Measurements from ENCODE around the gene SLC7A7. TPM values are rescaled to one million over a fixed set of nuclear protein-coding genes. Genes with fewer than 3 reads are reported as not detected.
A peak's percentile ranks its signal among the peaks of the same experiment; 100 is the strongest.

The SLC7A7 gene
- total and polyA plus RNA-seq, 4 donors = 28.0 to 113 (median 48.2) TPM

DNA sequence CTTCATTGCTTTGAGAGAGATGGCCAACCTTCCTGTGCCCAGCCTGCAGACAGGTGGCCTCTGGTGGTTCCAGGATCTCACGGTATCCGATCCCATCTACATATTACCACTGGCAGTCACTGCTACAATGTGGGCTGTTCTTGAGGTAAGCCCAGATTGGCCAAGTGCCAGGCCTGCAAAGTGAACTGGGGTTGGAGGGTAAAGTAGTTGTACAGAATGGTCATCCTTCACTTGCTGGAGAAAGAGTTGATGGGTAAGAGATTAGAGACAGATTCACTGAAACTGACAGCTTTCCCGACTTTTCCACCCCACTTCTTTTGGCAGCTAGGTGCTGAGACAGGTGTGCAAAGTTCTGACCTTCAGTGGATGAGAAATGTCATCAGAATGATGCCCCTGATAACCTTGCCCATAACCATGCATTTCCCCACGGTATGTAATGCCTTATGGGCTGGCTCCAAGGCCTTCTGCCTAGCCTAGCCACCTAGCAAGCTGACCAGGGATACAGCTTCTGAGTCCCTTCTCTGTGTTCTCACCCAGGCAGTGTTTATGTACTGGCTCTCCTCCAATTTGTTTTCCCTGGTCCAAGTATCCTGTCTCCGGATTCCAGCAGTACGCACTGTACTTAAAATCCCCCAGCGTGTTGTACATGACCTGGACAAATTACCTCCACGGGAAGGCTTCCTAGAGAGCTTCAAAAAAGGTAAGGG is 44.6 kb downstream of the SLC7A7 start:
- DNase-seq = no peak
- no peak overlapping the region for H3K4me3 ChIP-seq
- no peak overlapping the region for H3K9ac ChIP-seq (ENCODE audit: insufficient read depth in 1 of 2, low read length in 2 of 2)
- no peak overlapping the region for H3K27ac ChIP-seq (ENCODE audit: low read depth in 1 of 2, low read length in 1 of 2)
- H3K36me3 ChIP-seq (ENCODE audit: control insufficient read depth in 4 of 4, insufficient read depth in 4 of 4, low read length in 4 of 4) = peaks cover 22 to 51% (median 44%) of the 10 kb centered on the region in 4 donors
- H3K27me3 ChIP-seq (ENCODE audit: control insufficient read depth in 3 of 3, insufficient read depth in 3 of 3, low read length in 2 of 3) = no peaks in the 10 kb centered on the region
- WGBS, 2 donors = 84 to 89% methylated on average over 8 of the region's 8 CpGs
- peaks cover 0 to 16% (median 8%) of the 10 kb centered on the region in 5 donors for H3K4me1 ChIP-seq (ENCODE audit: control insufficient read depth in 5 of 5, insufficient read depth in 5 of 5, low read length in 5 of 5)
- H3K9me3 ChIP-seq (ENCODE audit: control insufficient read depth in 4 of 4, insufficient read depth in 3 of 4, low read length in 3 of 4) = no peaks in the 10 kb centered on the region
- no peak for ATAC-seq (ENCODE audit: insufficient read depth, low FRiP score)
- no peak for TF ChIP-seq CTCF (IDR thresholded peaks at IDR 0.05; ENCODE audit: control extremely low read depth, extremely low read depth)

GRCh38 chr14:22769369-22769768 is 45.9 kb downstream of the SLC7A7 start:
- no peak for TF ChIP-seq CTCF (IDR thresholded peaks at IDR 0.05; ENCODE audit: control extremely low read depth, extremely low read depth)
- WGBS, 2 donors = 78 to 88% methylated on average over 2 of the region's 2 CpGs
- H3K9ac ChIP-seq (ENCODE audit: insufficient read depth in 1 of 2, low read length in 2 of 2) = no peak overlapping the region
- ATAC-seq (ENCODE audit: insufficient read depth, low FRiP score) = no peak
- no peak overlapping the region for H3K4me3 ChIP-seq
- H3K27ac ChIP-seq (ENCODE audit: low read depth in 1 of 2, low read length in 1 of 2) = no peak overlapping the region
- peaks cover 0 to 16% (median 8%) of the 10 kb centered on the region in 5 donors for H3K4me1 ChIP-seq (ENCODE audit: control insufficient read depth in 5 of 5, insufficient read depth in 5 of 5, low read length in 5 of 5)
- no peaks in the 10 kb centered on the region for H3K9me3 ChIP-seq (ENCODE audit: control insufficient read depth in 4 of 4, insufficient read depth in 3 of 4, low read length in 3 of 4)
- H3K36me3 ChIP-seq (ENCODE audit: control insufficient read depth in 4 of 4, insufficient read depth in 4 of 4, low read length in 4 of 4) = peaks cover 22 to 47% (median 43%) of the 10 kb centered on the region in 4 donors
- no peaks in the 10 kb centered on the region for H3K27me3 ChIP-seq (ENCODE audit: control insufficient read depth in 3 of 3, insufficient read depth in 3 of 3, low read length in 2 of 3)
- no peak for DNase-seq

DNA sequence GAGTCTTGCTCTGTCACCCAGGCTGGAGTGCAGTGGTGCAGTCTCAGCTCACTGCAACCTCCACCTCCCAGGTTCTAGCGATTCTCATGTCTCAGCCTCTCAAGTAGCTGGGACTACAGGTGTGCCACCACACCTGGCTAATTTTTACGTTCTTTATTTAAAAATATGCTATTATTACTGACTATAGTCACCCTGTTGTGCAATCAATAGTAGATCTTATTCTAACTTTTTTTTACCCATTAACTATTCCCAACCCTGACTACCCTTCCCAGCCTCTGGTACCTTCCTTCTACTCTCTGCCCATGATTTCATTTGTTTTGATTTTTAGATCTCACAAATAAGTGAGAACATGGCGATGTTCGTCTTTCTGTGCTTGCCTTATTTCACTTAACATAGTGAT is 46.3 kb downstream of the SLC7A7 start:
- H3K36me3 ChIP-seq (ENCODE audit: control insufficient read depth in 4 of 4, insufficient read depth in 4 of 4, low read length in 4 of 4) = peaks cover 22 to 47% (median 42%) of the 10 kb centered on the region in 4 donors
- no peak overlapping the region for H3K9ac ChIP-seq (ENCODE audit: insufficient read depth in 1 of 2, low read length in 2 of 2)
- no peak overlapping the region for H3K4me3 ChIP-seq
- no peaks in the 10 kb centered on the region for H3K27me3 ChIP-seq (ENCODE audit: control insufficient read depth in 3 of 3, insufficient read depth in 3 of 3, low read length in 2 of 3)
- ATAC-seq (ENCODE audit: insufficient read depth, low FRiP score) (no peak), DNase-seq (no peak)
- 93 to 95% methylated on average over 4 of the region's 4 CpGs for WGBS, 2 donors
- TF ChIP-seq CTCF (IDR thresholded peaks at IDR 0.05; ENCODE audit: control extremely low read depth, extremely low read depth) = no peak
- H3K4me1 ChIP-seq (ENCODE audit: control insufficient read depth in 5 of 5, insufficient read depth in 5 of 5, low read length in 5 of 5) = peaks cover 0 to 16% (median 8%) of the 10 kb centered on the region in 5 donors
- H3K9me3 ChIP-seq (ENCODE audit: control insufficient read depth in 4 of 4, insufficient read depth in 3 of 4, low read length in 3 of 4) = no peaks in the 10 kb centered on the region
- no peak overlapping the region for H3K27ac ChIP-seq (ENCODE audit: low read depth in 1 of 2, low read length in 1 of 2)

DNA sequence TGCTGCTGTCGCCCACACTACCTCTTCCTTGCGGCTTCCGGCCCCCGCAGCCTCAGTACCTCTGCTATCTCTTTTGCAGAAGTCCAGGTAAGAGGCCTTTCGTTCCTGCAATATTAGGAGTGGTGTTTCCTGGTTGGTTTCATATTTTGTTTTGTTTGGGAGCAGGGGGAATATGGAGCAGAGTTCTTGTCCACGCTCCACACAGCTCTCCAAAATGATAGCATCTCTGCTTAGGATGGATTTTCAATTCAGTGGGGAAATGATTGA is 48.0 kb downstream of the SLC7A7 start:
- Histone ChIP-seq H3K36me3 (ENCODE audit: control insufficient read depth in 4 of 4, insufficient read depth in 4 of 4, low read length in 4 of 4) (peaks cover 22 to 39% (median 34%) of the 10 kb centered on the region in 4 donors), H3K4me1 (ENCODE audit: control insufficient read depth in 5 of 5, insufficient read depth in 5 of 5, low read length in 5 of 5) (peaks cover 0 to 16% (median 8%) of the 10 kb centered on the region in 5 donors), H3K9me3 (ENCODE audit: control insufficient read depth in 4 of 4, insufficient read depth in 3 of 4, low read length in 3 of 4) (no peaks in the 10 kb centered on the region), H3K27ac (ENCODE audit: low read depth in 1 of 2, low read length in 1 of 2) (peak overlapping the region; percentile 91), H3K9ac (ENCODE audit: insufficient read depth in 1 of 2, low read length in 2 of 2) (peak overlapping the region; percentile 69 to 100), H3K4me3 (peak overlapping the region; percentile 92), H3K27me3 (ENCODE audit: control insufficient read depth in 3 of 3, insufficient read depth in 3 of 3, low read length in 2 of 3) (no peaks in the 10 kb centered on the region)
- 3% methylated on average over 6 of the region's 6 CpGs for WGBS, 2 donors
- DNase-seq (no peak), ATAC-seq (ENCODE audit: insufficient read depth, low FRiP score) (peak; percentile 24)
- TF ChIP-seq CTCF (IDR thresholded peaks at IDR 0.05; ENCODE audit: control extremely low read depth, extremely low read depth) = no peak

Data from lung (tissue), 12 donors.